DMS79 (cell line): ENCODE data around the gene NR4A2.
"Not testable (repeated sequence)": the region's sequence is repeated elsewhere in the genome, so short reads cannot be mapped to it uniquely, and the experiment has no call there.

ENCODE experiments used
- DNase-seq: peaks from one replicate; lab custom pipeline; 2025; lab: John Stamatoyannopoulos, UW

Gene NR4A2

DNA sequence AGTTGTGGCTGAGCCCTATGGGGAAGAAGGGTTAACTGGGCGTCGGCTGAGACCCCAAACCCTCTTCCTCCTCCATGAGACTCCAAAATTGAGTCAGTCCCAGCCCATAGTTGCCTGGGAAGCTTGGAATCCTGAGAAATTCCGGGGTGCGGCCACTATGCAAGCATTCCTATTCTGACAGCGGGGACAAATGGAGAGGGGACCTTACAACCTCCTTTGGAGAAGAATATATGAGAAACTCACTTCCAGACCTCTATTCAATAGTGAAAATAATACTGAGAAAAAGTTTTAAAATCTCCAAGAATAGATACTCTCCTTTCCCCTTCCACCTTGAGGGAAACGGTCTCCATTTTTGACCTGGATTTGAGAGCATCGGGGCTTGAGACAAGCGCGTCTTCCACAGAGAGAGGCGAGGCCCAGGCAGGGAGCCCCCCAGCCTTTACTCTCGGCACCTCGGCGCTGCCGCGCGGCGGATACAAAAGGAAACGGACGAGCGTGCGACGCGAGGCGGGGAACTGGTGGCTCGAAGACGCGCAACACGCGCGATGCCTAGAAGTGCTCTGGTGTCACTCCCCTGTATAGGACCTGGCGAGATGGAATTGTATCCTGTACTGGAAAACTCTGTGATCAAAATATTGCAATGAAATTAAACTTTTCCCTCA lies 11.1 kb downstream of the NR4A2 start:
- DNase-seq, result no peak

- DNase-seq, result no peak
Measured at GRCh38 chr2:156320486-156321098, 11.9 kb downstream of the NR4A2 start.

DNA sequence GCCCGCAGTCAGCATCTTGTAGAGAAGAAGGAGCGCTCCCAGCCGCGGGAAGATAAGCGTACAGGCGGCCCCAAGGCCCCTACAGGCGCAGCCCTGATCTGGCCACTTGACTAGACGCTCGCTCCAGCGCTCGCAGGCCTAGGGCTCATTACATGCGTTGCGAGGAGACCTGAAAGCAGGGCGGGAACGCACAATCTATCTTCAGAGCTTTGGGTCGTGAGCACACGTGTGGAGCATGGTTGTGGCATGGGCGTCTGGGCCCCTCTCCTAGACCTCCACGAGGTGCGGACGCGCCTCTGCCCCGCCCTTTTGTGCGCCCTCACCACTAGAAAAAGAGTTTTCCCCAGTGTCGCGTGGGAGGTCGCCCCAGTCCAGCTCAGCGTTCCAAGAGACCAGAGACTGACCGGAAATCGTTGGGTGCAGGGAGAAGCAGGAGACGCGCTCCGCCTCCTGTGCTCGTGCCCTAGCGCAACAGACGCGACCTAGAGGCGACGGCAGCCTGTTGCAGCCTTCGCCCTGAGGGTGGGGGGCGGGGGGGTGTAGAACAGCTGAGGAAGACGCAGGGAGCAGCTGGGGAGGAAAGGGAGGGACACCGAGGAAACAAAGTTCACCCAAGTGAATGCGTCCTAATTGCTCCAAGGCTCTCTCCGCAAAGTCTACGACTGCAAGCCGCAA lies 12.6 kb downstream of the NR4A2 start:
- DNase-seq, result no peak

GRCh38 chr2:156317631-156318030 lies 14.9 kb downstream of the NR4A2 start:
- DNase-seq, result no peak

DNA sequence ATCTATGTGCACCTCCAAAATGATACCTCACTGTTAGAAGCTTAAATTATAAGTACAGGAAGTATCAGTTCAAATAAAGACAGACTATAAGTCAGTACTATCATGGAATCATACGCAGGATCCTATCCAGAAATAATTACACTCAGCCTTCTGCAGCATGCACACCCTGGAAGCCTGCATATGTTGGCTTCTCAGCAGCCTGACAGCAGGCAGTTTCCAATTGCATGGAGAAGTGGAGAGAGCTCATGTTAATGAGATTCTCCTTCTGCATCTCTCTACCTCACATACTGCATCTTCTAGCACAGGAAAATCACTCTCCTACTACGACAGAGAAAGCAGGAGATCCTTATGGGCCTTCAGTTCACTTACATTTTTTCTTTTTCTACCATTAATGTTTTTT lies 20.5 kb downstream of the NR4A2 start:
- no peak for DNase-seq

GRCh38 chr2:156310773-156311172 lies 21.7 kb downstream of the NR4A2 start:
- DNase-seq, result no peak

DNA sequence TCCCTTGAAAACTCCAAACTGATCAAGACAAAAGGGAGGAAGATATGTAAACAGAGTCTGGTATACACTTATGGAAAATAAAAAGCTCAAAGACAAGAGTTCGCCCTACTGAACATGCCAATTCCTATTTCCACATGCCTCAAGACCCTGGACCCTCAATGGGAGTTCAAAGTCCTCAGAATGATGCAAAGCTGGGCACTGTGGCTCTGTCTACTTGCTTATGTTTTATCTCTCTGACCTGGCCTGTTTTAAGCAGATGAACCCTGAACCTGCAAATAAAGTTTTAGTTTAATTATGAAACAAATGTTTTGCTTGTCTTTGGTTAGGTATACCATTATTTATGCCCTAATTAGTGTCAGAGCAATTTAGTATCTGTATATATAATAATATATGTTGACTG lies 22.6 kb downstream of the NR4A2 start:
- DNase-seq, result no peak

DNA sequence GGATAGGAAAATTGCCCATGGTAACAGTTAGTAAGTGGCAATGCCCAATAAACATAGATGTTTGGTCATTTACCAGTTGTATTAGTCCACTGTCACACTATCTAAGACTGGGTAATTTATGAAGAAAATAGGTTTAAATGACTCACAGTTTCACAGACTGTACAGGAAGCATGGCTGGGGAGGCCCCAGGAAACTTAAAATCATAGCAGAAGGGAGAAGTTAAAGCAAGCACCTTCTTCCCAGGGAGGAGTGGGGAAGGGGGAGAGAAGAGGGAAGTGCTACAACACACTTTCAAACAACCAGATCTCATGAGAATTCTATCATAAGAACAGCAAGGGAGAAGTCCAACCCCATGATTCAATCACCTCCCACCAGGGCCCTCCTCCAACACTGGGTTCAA lies 23.4 kb downstream of the NR4A2 start:
- no peak for DNase-seq

- DNase-seq, result no peak
Measured at GRCh38 chr2:156306821-156307220, 25.7 kb downstream of the NR4A2 start.

DNA sequence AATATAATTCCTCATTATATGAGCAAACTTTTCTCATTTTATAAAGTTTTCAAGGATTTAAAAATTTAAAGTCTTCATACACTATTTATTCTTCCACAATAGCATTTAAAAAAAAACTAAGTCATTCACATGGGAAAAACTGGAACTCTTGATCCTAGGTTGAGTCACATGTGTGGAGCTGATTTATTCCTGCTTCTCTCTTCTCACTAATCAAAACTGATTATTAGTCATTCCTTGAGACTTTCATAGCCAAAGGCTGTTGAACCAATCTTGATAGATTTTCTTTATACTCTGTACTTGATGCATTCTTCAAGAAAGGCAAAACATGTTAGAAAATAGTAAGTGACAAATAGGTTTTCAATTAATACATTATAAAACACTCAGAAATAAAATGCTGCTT lies 27.4 kb downstream of the NR4A2 start:
- no peak for DNase-seq

- DNase-seq, result no peak
Measured at GRCh38 chr2:156300337-156300736, 32.2 kb downstream of the NR4A2 start.

DNA sequence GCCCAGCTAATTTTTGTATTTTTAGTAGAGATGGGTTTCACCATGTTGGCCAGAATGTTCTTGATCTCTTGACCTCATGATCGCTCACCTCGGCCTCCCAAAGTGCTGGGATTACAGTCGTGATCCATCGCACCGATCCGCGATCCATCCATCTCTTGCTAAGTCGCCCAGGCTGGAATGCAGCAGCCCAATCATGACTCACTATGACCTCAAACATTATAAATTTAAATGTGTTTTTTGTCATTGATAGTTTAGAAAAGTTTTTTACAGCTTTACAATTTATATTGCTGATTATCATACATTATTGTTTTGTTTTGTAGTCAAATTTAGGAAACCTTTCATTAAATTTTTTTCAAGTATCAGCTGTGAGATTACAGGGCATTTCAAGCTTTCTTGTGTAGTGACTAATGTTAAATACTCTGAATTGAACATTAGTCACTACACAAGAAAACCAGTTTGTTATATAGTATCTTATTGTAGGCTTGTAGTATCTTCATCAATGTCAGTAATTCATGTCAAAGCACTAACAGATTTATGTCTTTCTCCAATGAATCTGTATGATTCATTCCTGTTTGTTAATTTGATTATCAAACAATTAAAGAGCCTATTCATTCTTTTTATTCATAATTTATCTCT lies 37.5 kb downstream of the NR4A2 start:
- DNase-seq, result no peak

- not testable (repeated sequence) for DNase-seq
Measured at GRCh38 chr2:156293382-156293781, 39.1 kb downstream of the NR4A2 start.

DNA sequence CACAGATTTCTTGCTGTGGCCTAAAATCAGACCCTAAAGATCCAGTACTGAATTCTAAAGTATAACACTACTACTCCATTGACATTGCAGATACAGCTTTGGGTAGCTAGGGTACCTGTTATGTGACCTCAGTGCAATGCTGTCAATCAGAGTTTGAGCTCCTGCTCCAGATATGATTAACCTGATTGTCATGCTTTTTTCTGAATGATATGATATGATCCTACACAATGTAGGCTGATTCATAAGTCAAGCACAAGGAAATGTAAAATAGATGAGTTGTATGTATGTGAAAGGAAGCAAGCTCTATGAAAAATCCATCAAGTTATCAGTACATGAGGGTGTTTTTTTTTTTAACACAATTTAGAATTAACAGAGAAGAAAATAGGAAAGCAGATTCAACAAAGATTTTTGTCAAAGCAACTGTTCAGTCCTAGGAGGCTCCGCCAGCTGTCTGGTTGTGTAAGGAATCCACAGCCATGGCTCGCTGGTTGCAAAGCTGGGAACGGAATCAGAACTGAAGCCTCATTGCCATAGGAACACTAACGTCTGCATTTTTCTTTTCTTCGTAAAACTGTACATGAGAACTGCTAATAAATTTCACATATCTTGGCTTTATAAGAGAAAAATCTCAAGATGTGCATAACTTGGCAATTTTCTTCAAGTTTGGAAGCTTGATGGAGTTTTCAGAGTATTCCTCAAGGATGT lies 52.9 kb downstream of the NR4A2 start:
- no peak for DNase-seq
